NK-92 (cell line): ENCODE data around the gene RGL1.

ENCODE experiments used
- DNase-seq: peaks from one replicate; lab custom pipeline; 2025; ENCODE audit not compliant: unreplicated experiment; lab: John Stamatoyannopoulos, UW

The RGL1 gene

DNA sequence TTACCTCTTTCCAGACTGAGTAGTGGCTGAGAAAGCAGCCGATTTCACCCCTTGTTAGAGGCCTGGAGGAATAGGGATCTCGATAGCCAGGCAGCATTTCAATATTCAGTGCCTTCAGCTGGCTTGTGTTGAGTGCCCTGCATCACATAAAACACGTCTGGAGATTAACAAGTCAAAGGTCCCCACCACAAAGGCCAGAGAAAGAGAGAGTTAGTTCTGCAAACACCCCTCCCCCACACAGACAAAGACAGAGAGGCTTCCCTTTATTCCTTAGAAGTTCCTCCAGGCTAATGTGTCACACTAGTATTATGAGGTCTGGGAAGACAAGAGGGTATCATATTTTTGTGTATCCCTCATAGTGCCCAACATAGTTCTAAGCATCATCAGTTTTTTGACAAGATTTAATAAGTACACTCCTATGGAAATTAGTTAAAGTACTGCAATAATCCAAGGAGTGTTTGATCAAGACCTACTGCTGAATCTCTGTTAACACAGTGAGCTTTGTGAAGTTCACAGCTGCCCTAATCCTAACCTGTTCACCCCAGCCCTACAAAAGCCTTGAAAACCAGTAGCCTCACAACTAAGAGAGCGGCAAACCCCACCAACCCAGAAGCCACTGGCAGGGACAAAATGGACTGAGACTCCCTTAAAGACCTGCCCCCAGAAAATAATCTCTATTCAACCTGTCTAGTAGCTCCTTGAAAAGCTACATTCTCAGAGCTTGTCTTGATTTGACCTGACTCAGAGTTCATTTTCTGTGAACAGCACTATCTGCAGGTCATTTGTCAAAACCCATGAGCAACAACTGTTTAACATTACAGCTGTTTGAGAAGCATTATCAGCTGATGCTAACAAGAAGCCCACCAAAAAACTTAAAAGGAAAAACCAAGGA is 140.8 kb downstream of the RGL1 start:
- DNase-seq, result no peak

DNA sequence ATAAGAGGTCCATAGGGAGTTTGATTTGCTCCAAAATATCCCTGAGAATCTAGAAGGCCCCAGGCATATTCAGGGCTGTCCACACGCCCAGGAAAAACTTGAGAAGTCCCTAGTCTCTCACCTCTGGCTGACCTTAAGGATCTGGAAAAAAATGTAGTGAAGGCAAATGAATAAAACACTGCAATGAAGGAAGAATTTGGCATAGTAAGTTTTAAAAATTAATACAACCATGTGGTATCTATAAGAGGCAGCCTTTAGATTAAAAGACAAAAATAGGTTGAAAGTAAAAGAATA is 141.3 kb downstream of the RGL1 start:
- DNase-seq, result no peak

GRCh38 chr1:183947988-183948387 is 143.1 kb downstream of the RGL1 start:
- no peak for DNase-seq

- no peak for DNase-seq
Observed at GRCh38 chr1:183952101-183952500, 147.2 kb downstream of the RGL1 start.

DNA sequence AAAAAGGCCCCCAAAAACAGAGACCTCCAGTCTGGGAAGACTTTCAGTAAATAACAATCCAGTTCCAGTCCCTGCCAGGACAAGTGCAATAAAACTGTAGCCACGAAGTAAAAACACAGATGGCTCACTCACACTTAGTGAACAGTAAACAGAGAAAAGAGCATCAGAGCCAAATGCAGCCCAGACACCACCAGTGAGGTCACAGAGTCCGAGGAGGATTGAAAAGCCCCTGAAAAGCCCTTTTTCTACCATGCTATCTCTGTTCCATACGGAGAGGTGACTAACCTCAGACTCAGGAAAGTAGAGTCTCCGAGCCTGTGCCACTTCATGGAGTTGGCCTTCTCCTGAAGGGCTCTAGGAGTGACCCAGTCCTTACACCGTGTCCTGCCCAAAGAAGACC is 148.1 kb downstream of the RGL1 start:
- no peak for DNase-seq

DNA sequence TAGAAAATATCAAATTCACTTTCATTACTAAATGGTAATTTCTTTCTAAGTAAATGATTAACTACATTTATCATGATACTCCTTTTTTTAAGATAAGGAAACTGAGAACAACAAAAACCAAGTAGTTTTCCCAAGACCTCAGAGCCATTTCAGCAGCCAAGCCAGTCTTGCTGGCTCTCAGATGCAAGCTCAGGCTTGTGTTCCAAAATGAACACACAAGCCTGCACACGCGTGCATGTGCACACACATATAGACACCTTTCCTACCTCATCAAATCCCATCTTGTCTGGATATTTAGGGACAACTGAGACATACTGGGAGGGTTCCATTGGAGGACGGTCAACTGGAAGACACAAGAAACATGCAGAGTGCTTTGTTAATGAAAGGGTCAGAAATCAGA is 149.6 kb downstream of the RGL1 start:
- no peak for DNase-seq

GRCh38 chr1:183956559-183957188 is 151.8 kb downstream of the RGL1 start:
- no peak for DNase-seq

DNA sequence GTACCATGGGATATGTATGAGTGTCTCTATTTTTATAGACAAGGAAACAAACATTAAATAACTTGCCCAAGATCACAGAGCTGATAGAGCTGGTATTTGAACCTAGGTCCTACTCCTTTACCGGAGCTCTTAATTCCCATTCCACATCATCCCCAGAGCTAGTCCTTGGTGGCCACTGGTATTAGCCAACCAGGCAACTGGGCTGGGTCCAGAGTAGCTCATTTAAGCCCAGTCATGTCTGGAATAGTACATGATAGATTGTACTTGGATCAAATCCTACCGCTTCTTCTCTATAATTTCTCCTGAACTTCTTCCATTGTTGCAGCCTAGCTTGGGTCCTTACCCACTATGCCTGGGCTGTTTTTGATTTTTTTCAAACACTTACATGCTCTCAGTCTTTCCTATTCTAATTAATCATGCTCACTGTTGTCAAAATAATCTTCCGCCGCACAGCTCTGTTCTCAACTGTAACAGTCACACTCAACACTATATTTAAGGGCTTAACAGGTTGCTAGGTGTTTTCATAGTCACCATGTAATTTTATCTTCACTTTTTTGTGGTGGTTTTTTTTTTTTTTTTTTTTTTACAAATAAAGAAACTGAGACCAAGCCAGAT is 152.4 kb downstream of the RGL1 start:
- no peak for DNase-seq

DNA sequence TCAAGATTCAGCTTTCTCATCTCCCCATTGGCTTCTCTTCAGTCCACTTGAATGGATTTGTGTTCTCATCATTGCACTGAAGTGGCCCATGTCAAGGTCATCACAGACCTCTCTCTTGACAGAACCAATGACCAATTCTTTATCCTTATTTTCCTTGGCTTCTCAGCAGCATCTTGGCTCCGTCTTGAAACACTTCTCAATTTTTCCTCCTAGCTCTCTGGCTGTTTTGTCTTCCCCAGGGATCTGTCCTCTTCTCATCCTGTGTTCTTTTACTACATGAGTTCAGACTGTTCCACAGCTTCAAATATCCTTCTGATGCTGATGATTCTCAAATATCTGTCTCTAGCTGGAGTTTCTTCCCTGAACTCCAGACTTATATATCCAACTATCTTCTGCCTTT is 154.0 kb downstream of the RGL1 start:
- no peak for DNase-seq

GRCh38 chr1:183961132-183961531 is 156.2 kb downstream of the RGL1 start:
- DNase-seq, result no peak

DNA sequence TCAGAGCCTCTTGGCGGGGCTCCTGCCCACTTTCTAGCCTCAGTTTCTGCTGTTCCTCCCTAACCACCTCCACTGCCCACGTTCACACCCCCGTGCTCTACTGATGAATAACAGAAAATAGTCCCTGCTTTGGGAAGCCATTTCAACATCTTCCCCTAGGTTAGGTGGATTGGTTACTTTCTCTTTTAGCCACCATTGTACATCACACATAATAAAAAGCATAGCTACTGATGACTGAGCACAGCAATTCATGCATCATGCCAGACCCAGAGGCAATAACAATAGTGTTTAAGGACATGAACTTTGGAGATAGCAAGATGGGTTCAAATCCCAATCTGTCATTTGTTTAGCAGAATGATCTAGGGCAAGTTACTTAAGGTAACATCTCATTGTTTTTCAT is 158.0 kb downstream of the RGL1 start:
- DNase-seq, result no peak

GRCh38 chr1:183965726-183966125 is 160.8 kb downstream of the RGL1 start:
- no peak for DNase-seq

DNA sequence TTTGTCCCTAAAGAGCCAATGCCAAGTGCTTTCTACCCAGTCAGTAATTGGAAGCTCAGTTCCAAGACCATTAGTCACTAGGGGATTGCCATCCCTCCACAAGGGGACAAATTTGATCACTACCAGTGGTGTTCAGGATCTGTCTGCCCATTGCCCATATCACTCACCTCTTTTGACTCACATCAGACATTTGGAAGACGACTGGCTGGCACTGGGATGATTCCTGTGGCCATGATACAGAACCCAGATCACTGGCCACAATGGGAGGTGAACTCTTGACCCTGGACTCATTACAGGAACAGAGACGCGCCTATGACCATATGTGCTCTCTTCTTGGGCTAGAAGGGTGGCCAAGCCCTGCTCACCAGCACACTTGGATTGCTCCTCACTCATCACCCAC is 161.6 kb downstream of the RGL1 start:
- DNase-seq, result no peak

GRCh38 chr1:183967914-183968313 is 163.0 kb downstream of the RGL1 start:
- no peak for DNase-seq

DNA sequence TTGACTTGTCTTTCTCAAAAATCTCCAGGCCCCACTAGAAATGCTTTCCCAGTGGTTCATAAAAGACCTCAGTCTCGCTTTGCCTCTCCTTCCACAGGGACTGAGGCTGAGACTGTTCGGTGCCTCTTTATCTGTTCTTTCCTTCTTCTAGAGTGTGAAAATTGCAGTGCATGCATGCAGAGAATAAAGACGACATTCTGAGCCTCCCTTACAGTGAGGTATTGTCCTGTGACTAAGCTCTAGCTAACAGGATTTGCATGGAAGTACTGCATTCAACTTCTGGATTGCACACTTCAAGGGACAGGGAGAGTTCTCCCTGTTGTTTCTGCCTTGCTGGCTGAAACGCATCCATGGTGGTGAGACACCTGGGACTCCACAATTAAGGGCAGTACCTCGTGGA is 163.5 kb downstream of the RGL1 start:
- DNase-seq, result no peak

DNA sequence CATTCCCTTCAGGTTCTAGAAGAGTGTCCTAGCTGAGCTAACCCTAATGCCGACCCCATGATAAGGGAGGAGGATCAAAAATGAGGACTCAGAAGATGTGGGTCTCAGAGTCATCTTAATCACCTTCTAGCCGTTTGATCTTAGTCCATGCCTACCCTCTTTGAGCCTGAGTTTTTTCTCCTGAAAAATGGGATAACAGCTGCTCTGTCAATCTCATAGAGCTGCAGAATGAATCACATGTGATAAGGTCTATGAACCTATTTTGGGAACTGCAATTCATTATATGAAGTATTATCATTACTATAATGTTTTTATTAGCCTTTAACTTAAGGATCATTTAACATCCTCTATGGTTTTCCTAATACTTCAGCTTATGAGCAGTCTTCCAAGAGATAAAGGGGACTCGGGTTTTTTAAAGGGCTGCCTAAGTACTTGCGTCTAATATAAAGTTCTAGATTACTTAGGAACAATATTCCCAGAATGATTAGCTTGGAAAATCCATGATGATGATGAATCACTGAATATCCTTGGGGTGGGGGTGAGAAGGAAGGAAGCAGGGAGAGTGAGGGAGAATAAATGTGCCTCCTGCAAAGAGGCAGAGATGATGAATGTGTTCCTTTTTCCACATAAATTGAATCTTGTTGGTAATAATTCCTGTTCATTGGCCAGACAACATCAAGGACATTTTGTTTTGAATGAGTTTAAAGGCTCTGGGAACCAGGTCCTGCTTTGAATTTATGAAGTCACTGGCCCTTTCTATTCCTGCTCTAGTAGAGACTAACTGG is 165.8 kb downstream of the RGL1 start:
- DNase-seq, result no peak

- no peak for DNase-seq
Observed at GRCh38 chr1:183975651-183976050, 170.7 kb downstream of the RGL1 start.

- no peak for DNase-seq
Observed at GRCh38 chr1:183977717-183978116, 172.8 kb downstream of the RGL1 start.
